ENCODE data around the gene TRIP12.

TRIP12 gene

DNA sequence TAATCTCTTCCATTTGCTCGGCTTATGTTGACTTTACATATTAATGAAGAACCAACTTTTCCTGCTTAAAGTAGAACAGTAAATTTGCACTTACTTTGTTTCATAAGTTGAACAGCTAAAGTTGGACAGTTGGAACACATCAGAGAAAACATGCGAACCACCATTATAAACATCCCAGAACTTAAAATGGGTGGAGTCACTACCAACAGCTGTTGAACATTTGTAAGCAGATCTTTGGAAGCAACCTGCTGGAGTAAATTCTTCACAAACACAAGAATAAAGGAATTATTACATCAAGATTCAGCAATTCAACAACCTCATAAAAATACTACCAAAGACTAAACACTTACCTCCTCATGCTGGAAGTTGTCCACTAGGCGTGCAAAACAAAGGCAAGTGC, 111.0 kb downstream of the TRIP12 start:
- no peak for DNase-seq (ENCODE audit: extremely low spot score)
- CTCF ChIA-PET: interaction anchor here (1.4 to 1.8 kb wide), 2 partner anchors 10 to 31 kb away, joined by 5 to 9 read pairs; no protein-coding TSS in a partner anchor
- TF ChIP-seq, protein P1, sequence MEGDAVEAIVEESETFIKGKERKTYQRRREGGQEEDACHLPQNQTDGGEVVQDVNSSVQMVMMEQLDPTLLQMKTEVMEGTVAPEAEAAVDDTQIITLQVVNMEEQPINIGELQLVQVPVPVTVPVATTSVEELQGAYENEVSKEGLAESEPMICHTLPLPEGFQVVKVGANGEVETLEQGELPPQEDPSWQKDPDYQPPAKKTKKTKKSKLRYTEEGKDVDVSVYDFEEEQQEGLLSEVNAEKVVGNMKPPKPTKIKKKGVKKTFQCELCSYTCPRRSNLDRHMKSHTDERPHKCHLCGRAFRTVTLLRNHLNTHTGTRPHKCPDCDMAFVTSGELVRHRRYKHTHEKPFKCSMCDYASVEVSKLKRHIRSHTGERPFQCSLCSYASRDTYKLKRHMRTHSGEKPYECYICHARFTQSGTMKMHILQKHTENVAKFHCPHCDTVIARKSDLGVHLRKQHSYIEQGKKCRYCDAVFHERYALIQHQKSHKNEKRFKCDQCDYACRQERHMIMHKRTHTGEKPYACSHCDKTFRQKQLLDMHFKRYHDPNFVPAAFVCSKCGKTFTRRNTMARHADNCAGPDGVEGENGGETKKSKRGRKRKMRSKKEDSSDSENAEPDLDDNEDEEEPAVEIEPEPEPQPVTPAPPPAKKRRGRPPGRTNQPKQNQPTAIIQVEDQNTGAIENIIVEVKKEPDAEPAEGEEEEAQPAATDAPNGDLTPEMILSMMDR (IDR thresholded peaks at IDR 0.05; ENCODE audit: control extremely low read depth, extremely low read depth, low read depth, missing control alignments): no peak
- POLR2A ChIA-PET: no interaction called here

GRCh38 chr2:229805559-229805958, 116.2 kb downstream of the TRIP12 start:
- TF ChIP-seq, protein P1 (IDR thresholded peaks at IDR 0.05; ENCODE audit: control extremely low read depth, extremely low read depth, low read depth, missing control alignments): no peak
- ChIA-PET CTCF (interaction anchor here (8.7 kb wide), 1 partner anchor 25 kb away, joined by 72 read pairs; no protein-coding TSS in a partner anchor), POLR2A (no interaction called here)
- DNase-seq (ENCODE audit: extremely low spot score): no peak

GRCh38 chr2:229802785-229803184, 119.0 kb downstream of the TRIP12 start:
- CTCF ChIA-PET: interaction anchor here (0.6 to 8.7 kb wide), 4 partner anchors 16 to 131 kb away, joined by 3 to 72 read pairs (median 8); no protein-coding TSS in a partner anchor
- TF ChIP-seq, protein P1 (IDR thresholded peaks at IDR 0.05; ENCODE audit: control extremely low read depth, extremely low read depth, low read depth, missing control alignments): no peak
- POLR2A ChIA-PET: no interaction called here
- no peak for DNase-seq (ENCODE audit: extremely low spot score)

DNA sequence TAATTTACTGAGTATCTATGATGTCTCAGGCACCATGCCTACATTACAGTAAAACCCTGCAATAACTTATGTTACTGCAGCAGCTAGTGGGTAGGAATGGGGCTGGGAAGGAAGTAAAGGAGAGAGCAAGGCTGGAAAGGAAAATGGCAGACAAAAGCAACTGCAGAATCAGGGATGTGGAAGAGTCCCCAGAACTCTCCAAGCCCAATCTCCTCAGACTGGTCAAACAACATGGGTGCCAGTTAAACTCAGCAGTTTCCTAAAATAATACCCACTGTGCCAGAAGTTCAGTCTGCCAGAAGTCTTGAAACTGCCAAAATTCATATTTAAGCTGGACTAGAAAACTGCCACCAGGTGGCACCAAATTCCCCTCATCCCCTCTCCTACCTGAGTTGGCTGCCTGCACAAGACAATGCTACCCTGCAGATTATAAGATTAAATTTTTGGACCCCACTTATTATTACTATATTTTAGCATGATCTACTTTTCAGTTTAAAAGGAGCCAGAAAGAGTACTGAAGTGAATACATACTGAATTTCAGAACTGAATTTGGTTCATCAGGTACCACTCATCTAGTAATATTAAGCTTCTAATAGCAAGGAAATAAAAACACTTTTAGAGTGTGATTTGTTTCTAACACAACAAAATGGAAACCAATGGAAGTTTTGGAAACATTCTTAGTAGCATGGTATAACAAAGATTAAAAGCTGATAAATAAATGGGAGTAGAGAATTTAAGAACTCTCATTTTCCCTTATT, 120.6 kb downstream of the TRIP12 start:
- CTCF ChIA-PET: interaction anchor here (0.6 to 8.7 kb wide), 32 partner anchors 10 to 997 kb away, joined by 3 to 72 read pairs (median 5); partner anchors contain the start of gene SLC16A14
- POLR2A ChIA-PET: no interaction called here
- DNase-seq (ENCODE audit: extremely low spot score): peak; percentile 67
- TF ChIP-seq, protein P1 (IDR thresholded peaks at IDR 0.05; ENCODE audit: control extremely low read depth, extremely low read depth, low read depth, missing control alignments): peak; percentile 59

GRCh38 chr2:229798446-229799155, 123.2 kb downstream of the TRIP12 start:
- CTCF ChIA-PET: interaction anchor here (1.0 to 8.7 kb wide), 5 partner anchors 13 to 112 kb away, joined by 3 to 72 read pairs (median 5); no protein-coding TSS in a partner anchor
- TF ChIP-seq, protein P1 (IDR thresholded peaks at IDR 0.05; ENCODE audit: control extremely low read depth, extremely low read depth, low read depth, missing control alignments): no peak
- DNase-seq (ENCODE audit: extremely low spot score): no peak
- POLR2A ChIA-PET: no interaction called here

DNA sequence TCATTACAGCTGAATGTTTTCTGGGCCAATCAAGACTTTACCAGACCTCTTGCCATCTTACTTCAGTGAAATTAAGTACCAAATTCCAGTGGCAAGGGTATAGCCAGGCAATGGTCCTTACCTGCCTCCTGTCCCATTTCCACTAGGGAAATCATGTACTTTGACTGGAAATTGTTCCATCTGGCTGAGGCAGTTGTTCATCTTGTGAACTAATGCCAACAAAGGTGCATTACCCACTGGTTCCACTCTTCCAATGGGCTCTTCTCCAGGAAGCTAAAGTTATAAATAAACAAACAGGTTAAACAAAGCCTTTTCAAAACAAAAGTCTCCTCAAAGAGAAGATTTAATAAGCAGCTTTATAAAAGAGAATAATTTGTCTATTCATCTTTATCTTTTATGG, 126.8 kb downstream of the TRIP12 start:
- TF ChIP-seq, protein P1 (IDR thresholded peaks at IDR 0.05; ENCODE audit: control extremely low read depth, extremely low read depth, low read depth, missing control alignments): no peak
- no peak for DNase-seq (ENCODE audit: extremely low spot score)
- ChIA-PET CTCF (interaction anchor here (3.3 kb wide), 1 partner anchor 15 kb away, joined by 21 read pairs; no protein-coding TSS in a partner anchor), POLR2A (interaction anchor here (0.6 kb wide), 1 partner anchor 1661 kb away, joined by 3 read pairs; no protein-coding TSS in a partner anchor)

Data from GM10248 (cell line).